Measurements from ENCODE around the gene ZC3H18.

The ZC3H18 gene

GRCh38 chr16:88532434-88533241 lies 37.6 kb upstream of the ZC3H18 start:
- no peak for DNase-seq (ENCODE audit: low spot score)

- DNase-seq (ENCODE audit: low spot score): peak; percentile 18
Measured at GRCh38 chr16:88533381-88533917, 36.8 kb upstream of the ZC3H18 start.

GRCh38 chr16:88533932-88534637 lies 36.1 kb upstream of the ZC3H18 start:
- peak; percentile 66 for DNase-seq (ENCODE audit: low spot score)

GRCh38 chr16:88534638-88535190 lies 35.5 kb upstream of the ZC3H18 start:
- no peak for DNase-seq (ENCODE audit: low spot score)

DNA sequence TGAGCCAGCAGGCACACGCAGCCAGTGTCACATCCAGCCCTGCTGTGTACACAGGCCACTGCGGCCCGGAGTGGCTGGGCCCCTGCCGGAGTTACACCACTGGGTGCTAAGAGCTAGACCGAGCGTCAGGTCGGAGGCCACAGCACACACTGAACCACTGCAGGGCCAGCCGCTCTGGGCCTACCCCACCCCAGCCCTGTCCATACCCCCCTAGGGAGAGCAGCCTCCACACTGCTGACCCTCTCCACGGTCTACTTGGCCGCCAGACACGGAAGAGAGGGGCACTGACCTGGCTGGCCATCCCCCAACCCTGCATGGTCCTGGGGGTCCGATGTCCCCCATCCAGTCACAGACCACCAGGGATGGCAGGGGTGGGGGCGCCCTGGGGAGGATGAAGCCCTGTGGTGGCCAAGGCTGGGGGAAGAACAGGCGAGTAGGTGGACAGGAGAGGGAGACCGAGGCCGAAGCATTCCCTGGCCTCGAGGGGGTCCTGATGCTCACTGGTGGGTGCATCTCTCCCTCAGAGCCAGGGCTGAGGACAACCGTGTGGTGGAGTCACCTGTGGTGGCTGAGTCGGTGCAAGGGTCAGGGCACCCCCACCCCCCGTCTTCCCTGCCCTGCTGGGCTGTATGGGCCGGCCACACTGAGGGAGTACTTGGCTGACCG lies 34.9 kb upstream of the ZC3H18 start:
- no peak for DNase-seq (ENCODE audit: low spot score)

DNA sequence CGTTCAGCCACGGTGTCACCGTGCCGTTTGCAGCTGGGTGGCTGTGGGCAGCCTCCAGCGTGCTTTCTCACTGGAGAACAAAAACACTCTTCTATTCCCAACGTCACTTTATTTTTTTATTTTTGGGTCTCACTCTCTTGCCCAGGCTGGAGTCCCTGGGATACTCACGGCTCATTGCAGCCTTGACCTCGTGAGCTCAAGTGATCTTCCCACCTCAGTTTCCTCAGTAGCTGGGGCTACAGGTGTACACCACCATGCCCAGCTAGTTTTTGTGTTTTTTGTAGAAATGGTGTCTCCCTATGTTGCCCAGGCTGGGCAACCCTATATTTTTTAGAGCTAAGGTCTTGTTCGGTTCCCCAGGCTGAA lies 34.4 kb upstream of the ZC3H18 start:
- no peak for DNase-seq (ENCODE audit: low spot score)

DNA sequence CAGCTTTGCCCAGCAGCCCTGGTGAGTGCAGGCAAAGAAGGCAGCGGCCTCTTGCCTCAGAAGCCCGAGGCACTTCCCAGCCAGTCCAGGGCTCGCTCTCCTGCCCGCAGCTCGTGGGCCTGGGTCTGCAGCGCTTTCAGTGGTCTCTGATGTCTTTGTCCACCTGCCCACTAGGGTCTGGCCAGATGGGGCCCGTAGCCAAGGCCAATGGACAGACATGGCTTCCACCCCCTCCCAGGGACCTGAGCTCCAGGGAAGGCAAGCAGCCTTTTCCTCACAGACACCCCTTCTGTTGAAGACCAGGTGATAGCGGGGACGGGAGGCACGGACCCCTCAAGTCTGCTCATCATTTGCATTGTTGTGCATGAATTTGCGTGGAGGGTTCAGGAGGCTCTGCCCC lies 33.7 kb upstream of the ZC3H18 start:
- DNase-seq (ENCODE audit: low spot score): no peak

DNA sequence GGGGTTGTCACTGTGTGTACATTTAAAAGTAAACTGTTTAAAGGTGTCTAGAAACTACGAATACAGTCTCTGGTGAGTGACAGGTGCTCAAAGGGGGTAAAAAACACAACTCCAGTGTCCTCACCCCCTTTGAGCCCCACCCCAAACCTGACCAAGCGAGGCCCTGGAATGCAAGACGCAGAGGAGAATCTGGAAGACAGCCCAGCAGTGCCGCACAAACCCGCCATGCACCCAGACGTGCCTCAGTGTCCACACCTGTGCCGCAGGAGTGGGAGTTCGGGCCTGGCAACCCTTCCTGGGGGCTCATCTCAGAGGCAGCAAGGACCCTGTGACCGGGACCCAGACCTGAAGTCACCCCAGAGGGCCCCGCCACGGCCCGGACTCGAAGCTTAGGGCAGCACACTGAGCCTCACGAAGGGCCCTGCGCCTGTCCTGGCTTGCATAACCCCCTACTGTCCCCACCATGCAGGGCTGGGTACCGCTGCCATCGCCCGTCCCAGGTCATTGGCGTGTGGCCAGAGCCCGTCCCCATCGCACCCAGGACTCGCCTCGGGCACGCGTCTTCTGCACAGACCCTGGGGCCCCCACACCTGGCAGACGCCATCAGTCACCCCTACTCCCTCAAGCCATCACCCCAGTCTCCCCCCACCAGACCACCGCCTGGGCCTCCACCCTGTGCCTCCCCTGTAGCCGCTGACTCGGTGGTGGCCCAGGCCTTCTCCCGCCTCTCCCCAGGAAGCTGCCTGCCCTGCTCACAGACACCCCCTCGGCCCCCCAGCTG lies 33.0 kb upstream of the ZC3H18 start:
- DNase-seq (ENCODE audit: low spot score): no peak

- no peak for DNase-seq (ENCODE audit: low spot score)
Measured at GRCh38 chr16:88537859-88538258, 32.3 kb upstream of the ZC3H18 start.

DNA sequence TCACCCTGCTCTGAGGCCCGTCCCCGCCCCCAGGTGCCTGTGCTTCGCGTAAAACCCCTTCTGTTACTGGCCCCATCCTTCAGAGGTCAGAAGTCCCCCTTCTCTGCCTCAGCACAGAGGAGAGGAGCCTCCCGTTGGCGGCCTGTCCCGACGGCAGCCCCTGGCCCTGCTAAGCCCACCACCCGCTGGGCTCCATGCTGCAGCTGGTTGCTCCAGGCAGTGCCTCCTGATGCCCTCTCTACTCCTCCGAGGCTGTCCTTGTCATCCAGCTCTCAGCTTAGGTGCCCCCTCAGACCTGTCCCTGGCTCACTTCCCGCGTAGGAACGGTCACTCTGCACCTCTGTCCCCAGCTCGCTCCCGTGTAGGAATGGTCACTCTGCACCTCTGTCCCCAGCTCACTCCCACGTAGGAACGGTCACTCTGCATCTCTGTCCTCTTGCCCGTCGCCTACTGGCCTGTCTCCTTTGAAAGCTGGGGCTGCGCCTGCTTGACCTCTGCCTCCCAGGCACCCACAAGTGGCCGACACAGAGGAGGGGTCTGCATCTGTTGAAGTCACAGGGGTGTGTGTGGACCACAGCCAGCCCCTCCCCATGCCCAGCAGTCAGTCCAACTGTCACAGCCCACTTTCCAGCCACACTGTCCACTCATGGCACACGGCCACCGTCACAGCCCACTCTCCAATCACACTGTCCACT lies 31.7 kb upstream of the ZC3H18 start:
- no peak for DNase-seq (ENCODE audit: low spot score)

DNA sequence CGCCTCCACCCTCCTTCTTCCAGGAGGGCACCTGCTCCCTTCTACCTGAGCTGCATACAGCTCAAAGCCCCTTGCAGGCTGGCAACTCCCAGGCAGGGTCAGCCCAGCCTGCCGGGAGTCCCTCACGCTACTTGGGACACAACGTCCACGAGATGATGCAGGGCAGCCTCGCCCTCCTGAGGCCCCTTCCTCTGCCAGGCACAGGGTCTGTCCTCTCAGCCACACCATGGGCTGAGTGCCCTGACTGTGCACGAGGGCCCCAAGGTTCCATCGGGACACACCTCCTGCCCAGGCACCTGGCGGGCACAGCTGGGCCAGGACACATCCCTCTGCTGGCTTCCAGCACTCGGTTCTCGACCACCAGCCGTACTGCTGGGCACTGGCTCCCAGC lies 30.9 kb upstream of the ZC3H18 start:
- DNase-seq (ENCODE audit: low spot score): no peak

DNA sequence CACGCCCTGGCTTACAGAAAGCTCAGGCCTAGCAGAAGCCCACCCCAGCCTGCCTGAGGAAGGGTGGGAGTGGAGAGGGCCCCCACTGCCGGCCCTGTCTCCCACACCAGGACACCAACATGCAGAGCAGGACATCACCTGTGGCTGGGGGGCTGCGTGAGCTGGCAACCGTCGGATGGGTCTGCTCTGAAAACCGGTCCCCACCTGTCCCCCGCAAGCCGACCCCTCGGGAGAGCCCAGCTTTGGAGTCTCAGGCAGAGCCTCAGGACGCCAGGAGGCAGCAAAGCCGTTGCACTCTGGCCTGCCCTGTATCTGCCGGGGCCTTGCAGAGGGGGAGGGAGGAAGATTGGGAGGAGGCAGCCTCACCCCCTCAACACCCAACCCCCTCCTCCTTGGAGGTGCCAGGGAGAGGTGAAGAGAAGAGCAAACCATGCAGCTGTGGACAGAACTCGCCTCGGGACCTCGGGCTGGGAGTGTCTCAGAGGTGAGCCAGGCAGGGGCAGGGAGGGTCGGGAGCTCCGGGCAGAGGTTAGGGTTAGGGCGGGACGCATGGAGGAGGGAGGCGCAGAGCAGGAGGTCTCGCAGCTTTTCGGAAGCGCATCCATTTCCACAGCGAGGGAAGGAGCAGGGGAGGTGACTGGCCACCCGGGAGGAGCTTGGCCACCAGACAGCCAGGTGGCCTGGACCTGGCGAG lies 30.4 kb upstream of the ZC3H18 start:
- DNase-seq (ENCODE audit: low spot score): no peak

DNA sequence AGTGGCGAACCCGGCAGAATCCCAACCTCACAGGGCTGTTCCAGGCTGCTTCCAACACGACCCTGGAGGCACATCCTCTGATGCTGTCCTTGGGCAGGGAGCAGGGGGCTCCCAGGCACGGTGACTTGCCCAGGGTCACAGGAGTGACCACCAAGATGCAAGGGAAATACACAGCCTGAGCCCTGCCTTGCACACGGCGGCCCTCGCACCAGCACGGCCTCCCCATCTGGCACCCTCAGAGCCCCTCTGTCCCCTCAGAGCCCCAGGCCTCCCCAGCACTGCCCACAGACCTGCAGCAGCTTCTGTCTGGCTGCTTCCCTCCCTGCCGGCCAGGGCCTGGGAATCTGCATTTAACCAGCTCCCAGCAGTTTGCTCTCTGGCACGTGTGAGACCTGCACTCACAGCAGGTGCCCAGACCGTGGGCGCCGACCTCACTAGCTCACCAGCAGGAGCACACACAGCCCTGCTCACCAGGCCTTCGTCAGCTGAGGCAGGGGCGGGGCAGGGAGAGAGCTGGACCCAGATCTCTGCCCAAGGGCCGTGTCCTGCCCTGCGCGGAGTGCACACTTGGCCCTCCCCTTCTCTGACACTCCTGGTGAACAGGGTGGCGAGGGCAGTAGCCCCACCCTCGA lies 29.7 kb upstream of the ZC3H18 start:
- DNase-seq (ENCODE audit: low spot score): no peak

GRCh38 chr16:88541831-88542616 lies 28.2 kb upstream of the ZC3H18 start:
- DNase-seq (ENCODE audit: low spot score): no peak

DNA sequence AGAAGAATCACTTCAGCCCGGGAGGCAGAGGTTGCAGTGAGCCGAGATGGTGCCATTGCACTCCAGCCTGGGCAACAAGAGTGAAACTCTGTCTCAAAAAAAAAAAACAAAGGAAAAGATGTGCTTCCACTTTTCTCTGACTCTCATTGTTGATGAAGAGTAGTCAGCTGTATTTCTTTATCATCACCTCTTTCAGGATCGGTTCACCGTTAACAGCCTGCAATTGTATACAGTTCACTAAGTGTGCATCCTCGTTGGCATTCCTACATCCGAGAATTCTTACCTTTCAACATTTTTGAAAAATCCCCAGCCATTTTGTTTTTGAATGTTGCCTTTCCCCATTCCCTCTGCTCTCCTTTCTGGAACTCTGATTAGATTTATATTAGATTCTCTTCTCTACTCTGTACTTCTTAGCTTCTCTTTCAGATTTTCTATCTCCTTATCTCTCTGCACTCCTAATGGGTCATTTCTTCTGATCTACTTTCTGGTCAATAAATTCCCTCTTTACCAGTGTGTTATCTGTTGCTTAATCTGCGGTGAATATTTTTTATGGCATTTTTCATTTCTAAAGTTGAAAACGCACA lies 26.9 kb upstream of the ZC3H18 start:
- no peak for DNase-seq (ENCODE audit: low spot score)

- DNase-seq (ENCODE audit: low spot score): no peak
Measured at GRCh38 chr16:88545781-88546180, 24.4 kb upstream of the ZC3H18 start.

DNA sequence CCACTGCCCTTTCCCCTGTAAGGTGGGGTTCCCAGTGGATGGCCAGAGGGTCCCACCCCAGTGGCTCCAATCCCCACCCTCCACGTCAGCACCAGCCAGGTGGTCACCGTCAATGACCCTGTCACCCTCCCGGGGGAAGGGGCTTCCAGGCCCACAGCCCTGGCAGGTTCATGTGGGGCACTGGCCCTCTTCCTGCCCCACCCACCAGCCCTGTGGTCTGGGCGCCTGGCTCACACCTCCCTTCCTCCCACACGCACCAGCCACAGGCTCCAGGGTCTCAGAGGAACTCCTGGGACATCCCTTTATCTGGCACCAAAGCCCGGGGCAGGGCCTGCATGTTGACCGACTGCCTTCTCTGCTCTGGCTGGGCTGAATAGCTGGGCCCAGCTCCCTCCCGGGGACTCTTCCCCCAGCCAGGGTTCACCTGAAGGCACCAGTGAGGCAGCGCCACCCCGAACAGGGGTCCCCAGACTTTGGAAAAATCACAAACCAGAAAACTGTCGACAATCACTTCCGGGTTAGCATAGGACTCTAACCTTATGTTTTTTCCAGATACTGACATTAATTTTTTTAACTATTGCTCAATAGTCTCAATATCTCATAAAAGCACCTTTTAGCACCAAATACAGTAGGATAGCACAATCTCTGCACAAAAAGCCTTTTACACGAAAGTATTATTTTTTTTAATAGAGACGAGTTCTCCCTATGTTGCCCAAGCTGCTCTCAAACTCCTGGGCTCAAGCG lies 21.9 kb upstream of the ZC3H18 start:
- DNase-seq (ENCODE audit: low spot score): no peak

DNA sequence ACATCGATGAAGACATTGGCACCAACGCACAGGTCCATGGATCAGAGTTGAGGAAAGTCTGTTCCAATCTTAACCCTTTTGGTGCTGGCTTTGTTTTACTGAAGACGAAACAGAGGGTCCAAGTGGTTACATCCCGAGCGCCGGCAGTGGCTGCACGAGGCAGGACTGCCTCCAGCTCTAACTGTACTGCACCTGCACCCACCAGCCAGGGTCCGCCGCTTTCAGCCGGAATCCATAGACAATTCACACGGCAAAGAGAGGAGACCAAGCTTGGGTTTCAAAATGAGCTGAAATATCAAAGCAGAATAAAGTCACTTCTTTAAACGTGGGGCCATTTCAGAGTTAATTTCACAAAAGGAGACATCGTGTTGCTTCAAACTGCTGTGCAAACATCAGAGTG lies 21.2 kb upstream of the ZC3H18 start:
- no peak for DNase-seq (ENCODE audit: low spot score)
